ENCODE results near the gene RASGRP1.

RASGRP1 gene

GRCh38 chr15:38536201-38536676, 28.4 kb downstream of the RASGRP1 start:
- Histone ChIP-seq H3K4me1 (ENCODE audit: control insufficient read depth in 1 of 2, insufficient read depth in 1 of 2, low read depth in 1 of 2, low read length in 1 of 2) (no peaks in the 10 kb centered on the region), H3K27ac (no peak overlapping the region), H3K36me3 (no peaks in the 10 kb centered on the region)

GRCh38 chr15:38535491-38536200, 29.0 kb downstream of the RASGRP1 start:
- Histone ChIP-seq H3K27me3 (no peaks in the 10 kb centered on the region), H3K36me3 (no peaks in the 10 kb centered on the region), H3K4me3 (ENCODE audit: low read depth in 1 of 2, low read length in 1 of 2) (no peak overlapping the region), H3K27ac (no peak overlapping the region), H3K4me1 (ENCODE audit: control insufficient read depth in 1 of 2, insufficient read depth in 1 of 2, low read depth in 1 of 2, low read length in 1 of 2) (no peaks in the 10 kb centered on the region), H3K9me3 (no peaks in the 10 kb centered on the region)
- no peak for TF ChIP-seq CTCF (IDR thresholded peaks at IDR 0.05)

More at GRCh38 chr15:38536201-38536676, 28.4 kb downstream of the RASGRP1 start:
- no peaks in the 10 kb centered on the region for H3K27me3 ChIP-seq
- no peak for TF ChIP-seq CTCF (IDR thresholded peaks at IDR 0.05)
- no peaks in the 10 kb centered on the region for H3K9me3 ChIP-seq
- H3K4me3 ChIP-seq (ENCODE audit: low read depth in 1 of 2, low read length in 1 of 2): no peak overlapping the region

- H3K27me3 ChIP-seq: no peaks in the 10 kb centered on the region
Observed at GRCh38 chr15:38534691-38535090, 29.9 kb downstream of the RASGRP1 start.

GRCh38 chr15:38533926-38534325, 30.7 kb downstream of the RASGRP1 start:
- Histone ChIP-seq H3K27me3 (no peaks in the 10 kb centered on the region), H3K4me1 (ENCODE audit: control insufficient read depth in 1 of 2, insufficient read depth in 1 of 2, low read depth in 1 of 2, low read length in 1 of 2) (peaks cover 0 to 13% of the 10 kb centered on the region in 2 experiments), H3K9me3 (no peaks in the 10 kb centered on the region), H3K36me3 (no peaks in the 10 kb centered on the region), H3K27ac (no peak overlapping the region), H3K4me3 (ENCODE audit: low read depth in 1 of 2, low read length in 1 of 2) (no peak overlapping the region)
- no peak for TF ChIP-seq CTCF (IDR thresholded peaks at IDR 0.05)

More at GRCh38 chr15:38534691-38535090, 29.9 kb downstream of the RASGRP1 start:
- Histone ChIP-seq H3K27ac (no peak overlapping the region), H3K9me3 (no peaks in the 10 kb centered on the region), H3K4me3 (ENCODE audit: low read depth in 1 of 2, low read length in 1 of 2) (no peak overlapping the region), H3K36me3 (no peaks in the 10 kb centered on the region), H3K4me1 (ENCODE audit: control insufficient read depth in 1 of 2, insufficient read depth in 1 of 2, low read depth in 1 of 2, low read length in 1 of 2) (peaks cover 0 to 7% of the 10 kb centered on the region in 2 experiments)
- no peak for TF ChIP-seq CTCF (IDR thresholded peaks at IDR 0.05)

- Histone ChIP-seq H3K27ac (no peak overlapping the region), H3K36me3 (no peaks in the 10 kb centered on the region), H3K4me1 (ENCODE audit: control insufficient read depth in 1 of 2, insufficient read depth in 1 of 2, low read depth in 1 of 2, low read length in 1 of 2) (peaks cover 0 to 13% of the 10 kb centered on the region in 2 experiments)
Observed at GRCh38 chr15:38533416-38533915, 31.1 kb downstream of the RASGRP1 start.

More at GRCh38 chr15:38533416-38533915, 31.1 kb downstream of the RASGRP1 start:
- H3K4me3 ChIP-seq (ENCODE audit: low read depth in 1 of 2, low read length in 1 of 2): no peak overlapping the region
- no peaks in the 10 kb centered on the region for H3K27me3 ChIP-seq
- no peak for TF ChIP-seq CTCF (IDR thresholded peaks at IDR 0.05)
- no peaks in the 10 kb centered on the region for H3K9me3 ChIP-seq

All from neutrophil (primary cell).